ENCODE measurements around the gene RAD1. TPM values are rescaled to one million over a fixed set of nuclear protein-coding genes. Genes with fewer than 3 reads are reported as not detected.
A peak's percentile ranks its signal among the peaks of the same experiment; 100 is the strongest.

RAD1 gene
- total RNA-seq, 1 experiment from 2014 or later, result 34.4 TPM

DNA sequence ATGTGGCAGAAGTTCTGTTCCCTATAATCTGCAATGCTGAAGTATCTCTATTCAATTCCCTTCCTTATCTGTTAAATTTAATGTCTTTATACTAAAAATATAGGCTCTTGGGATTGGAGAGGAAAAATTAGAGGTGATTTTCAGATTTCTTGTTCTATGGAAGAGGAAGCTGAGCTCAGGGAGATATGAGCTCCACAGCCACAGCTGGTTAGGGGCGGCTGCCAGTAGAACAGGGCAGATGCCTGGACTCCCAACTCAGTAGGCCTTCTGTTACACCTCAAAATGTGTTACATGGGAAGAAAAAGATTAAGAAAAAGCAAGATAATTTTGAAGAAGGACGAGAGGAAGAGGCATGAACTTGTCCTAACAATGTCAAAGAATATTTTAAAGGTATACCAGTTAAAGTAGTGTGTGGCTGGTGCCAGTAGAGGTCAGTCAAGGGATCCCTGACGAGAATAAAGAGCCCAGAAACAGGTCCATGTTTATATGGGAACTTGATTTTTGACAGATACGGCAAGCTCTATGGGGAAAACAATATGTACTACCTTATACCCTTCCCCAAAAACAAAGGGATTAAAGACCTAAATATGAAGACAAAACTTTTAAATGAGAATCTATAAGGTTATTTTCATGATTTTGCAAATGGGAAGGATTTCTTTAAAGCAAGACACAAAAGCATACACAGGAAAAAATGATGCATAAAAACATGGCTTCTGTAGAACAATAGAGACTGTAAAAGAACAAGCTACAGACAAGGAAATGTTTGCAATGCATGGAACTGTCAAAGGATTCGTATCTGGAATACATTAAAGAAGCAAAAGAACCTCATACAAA is 42.8 kb upstream of the RAD1 start:
- peaks cover 29% of the 10 kb centered on the region for H3K36me3 Mint-ChIP-seq (ENCODE audit: insufficient read depth, unreplicated experiment)
- intact Hi-C loops (cut with micrococcal nuclease; ENCODE audit: unreplicated experiment), result loop anchor here (1.0 kb wide), 1 partner anchor 45 kb away; no protein-coding TSS in a partner anchor
- POLR2A ChIA-PET, result no interaction called here
- peak in 1 of 2 experiments; percentile 45 for DNase-seq
- TF ChIP-seq, protein P1, sequence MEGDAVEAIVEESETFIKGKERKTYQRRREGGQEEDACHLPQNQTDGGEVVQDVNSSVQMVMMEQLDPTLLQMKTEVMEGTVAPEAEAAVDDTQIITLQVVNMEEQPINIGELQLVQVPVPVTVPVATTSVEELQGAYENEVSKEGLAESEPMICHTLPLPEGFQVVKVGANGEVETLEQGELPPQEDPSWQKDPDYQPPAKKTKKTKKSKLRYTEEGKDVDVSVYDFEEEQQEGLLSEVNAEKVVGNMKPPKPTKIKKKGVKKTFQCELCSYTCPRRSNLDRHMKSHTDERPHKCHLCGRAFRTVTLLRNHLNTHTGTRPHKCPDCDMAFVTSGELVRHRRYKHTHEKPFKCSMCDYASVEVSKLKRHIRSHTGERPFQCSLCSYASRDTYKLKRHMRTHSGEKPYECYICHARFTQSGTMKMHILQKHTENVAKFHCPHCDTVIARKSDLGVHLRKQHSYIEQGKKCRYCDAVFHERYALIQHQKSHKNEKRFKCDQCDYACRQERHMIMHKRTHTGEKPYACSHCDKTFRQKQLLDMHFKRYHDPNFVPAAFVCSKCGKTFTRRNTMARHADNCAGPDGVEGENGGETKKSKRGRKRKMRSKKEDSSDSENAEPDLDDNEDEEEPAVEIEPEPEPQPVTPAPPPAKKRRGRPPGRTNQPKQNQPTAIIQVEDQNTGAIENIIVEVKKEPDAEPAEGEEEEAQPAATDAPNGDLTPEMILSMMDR (IDR thresholded peaks at IDR 0.05; ENCODE audit: insufficient read depth in 1 of 2, low read depth in 1 of 2, low read length in 1 of 2, severe bottlenecking in 1 of 2, unreplicated experiment in 1 of 2), result peak; percentile 66 to 77
- H3K4me1 ChIP-seq, result 0 out of 2 replicates have a peak, but pooled peaks cover 2% of the 10 kb centered on the region
- H3K27me3 ChIP-seq (replicated peaks; ENCODE audit: control insufficient read depth, insufficient read depth, low read length), result no peaks in the 10 kb centered on the region
- H3K4me3 Mint-ChIP-seq (ENCODE audit: unreplicated experiment), result no peak overlapping the region
- no TSS peak for BruUV-seq (replicated peaks)
- no peaks in the 10 kb centered on the region for H3K9me3 Mint-ChIP-seq (ENCODE audit: unreplicated experiment)
- H3K27me3 Mint-ChIP-seq (ENCODE audit: insufficient read depth, unreplicated experiment), result no peaks in the 10 kb centered on the region
- no peaks in the 10 kb centered on the region for H3K4me1 Mint-ChIP-seq (ENCODE audit: low read depth, unreplicated experiment)
- H3K36me3 ChIP-seq (ENCODE audit: control insufficient read depth, insufficient read depth, low read length), result no peaks in the 10 kb centered on the region
- H3K4me3 ChIP-seq (ENCODE audit: low read depth, low read length), result no peak overlapping the region
- H3K27ac Mint-ChIP-seq (ENCODE audit: unreplicated experiment), result no peak overlapping the region
- no peaks in the 10 kb centered on the region for H3K9me3 ChIP-seq
- CTCF ChIA-PET, result interaction anchor here (0.5 to 3.0 kb wide), 4 partner anchors 45 to 1023 kb away, joined by 3 to 38 read pairs (median 6); no protein-coding TSS in a partner anchor

DNA sequence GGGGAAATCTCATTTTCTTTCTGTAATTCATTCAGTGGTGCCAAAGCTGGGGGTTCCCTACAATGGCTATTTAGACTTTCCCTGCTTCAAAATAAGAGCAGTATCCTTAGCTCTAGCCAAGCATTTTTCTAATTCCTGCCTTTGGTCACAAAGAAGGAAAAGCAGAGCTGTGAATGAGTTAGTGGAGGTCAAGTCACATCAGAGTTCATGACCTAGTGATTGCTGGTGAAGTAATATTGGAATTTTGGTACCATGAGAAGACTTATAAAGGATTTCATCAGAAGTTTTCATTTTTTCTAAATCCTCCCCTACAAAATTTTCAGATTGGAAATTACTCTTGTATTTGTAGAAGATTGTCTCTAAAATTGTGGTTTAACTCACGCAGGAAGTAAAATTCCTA is 42.0 kb upstream of the RAD1 start:
- DNase-seq, result no peak
- ChIA-PET POLR2A (no interaction called here), CTCF (interaction anchor here (0.6 to 3.0 kb wide), 2 partner anchors 46 to 57 kb away, joined by 3 to 38 read pairs; no protein-coding TSS in a partner anchor)
- Histone ChIP-seq H3K9me3 (no peaks in the 10 kb centered on the region), H3K4me1 (no peaks in the 10 kb centered on the region), H3K4me3 (ENCODE audit: low read depth, low read length) (no peak overlapping the region), H3K36me3 (ENCODE audit: control insufficient read depth, insufficient read depth, low read length) (no peaks in the 10 kb centered on the region), H3K27me3 (replicated peaks; ENCODE audit: control insufficient read depth, insufficient read depth, low read length) (no peaks in the 10 kb centered on the region)
- BruUV-seq (replicated peaks), result no TSS peak
- TF ChIP-seq, protein P1 (IDR thresholded peaks at IDR 0.05; ENCODE audit: insufficient read depth in 1 of 2, low read depth in 1 of 2, low read length in 1 of 2, severe bottlenecking in 1 of 2, unreplicated experiment in 1 of 2), result no peak
- H3K4me1 Mint-ChIP-seq (ENCODE audit: low read depth, unreplicated experiment), result no peaks in the 10 kb centered on the region
- H3K36me3 Mint-ChIP-seq (ENCODE audit: insufficient read depth, unreplicated experiment), result peaks cover 31% of the 10 kb centered on the region
- H3K27ac Mint-ChIP-seq (ENCODE audit: unreplicated experiment), result no peak overlapping the region
- no peaks in the 10 kb centered on the region for H3K9me3 Mint-ChIP-seq (ENCODE audit: unreplicated experiment)
- no peaks in the 10 kb centered on the region for H3K27me3 Mint-ChIP-seq (ENCODE audit: insufficient read depth, unreplicated experiment)
- intact Hi-C loops (cut with micrococcal nuclease; ENCODE audit: unreplicated experiment), result no loop called here
- H3K4me3 Mint-ChIP-seq (ENCODE audit: unreplicated experiment), result no peak overlapping the region

DNA sequence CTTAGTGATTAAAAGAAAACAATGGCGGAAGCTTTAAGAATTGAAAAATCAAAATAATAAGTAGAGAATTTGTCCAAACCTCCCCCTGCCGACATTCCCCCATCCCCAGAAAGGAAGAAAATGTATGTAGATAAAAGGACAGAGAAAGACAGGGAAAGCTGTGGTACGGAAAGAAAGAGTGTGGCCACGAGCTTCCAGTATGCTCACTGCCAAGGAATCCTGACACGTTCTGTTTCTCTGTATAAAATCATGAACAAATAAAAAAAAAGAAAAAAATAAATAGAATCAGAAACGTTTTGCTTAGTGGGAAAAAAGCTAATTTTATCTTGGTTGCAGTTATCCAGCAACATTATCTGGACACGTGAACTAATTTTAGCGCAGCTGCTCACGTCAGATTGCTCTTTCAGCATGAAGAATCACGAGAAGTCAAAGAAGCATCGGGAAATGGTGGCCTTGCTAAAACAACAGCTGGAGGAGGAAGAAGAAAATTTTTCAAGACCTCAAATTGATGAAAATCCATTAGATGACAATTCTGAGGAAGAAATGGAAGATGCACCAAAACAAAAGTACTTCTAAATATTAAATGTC is 29.2 kb upstream of the RAD1 start:
- H3K4me1 Mint-ChIP-seq (ENCODE audit: low read depth, unreplicated experiment), result no peaks in the 10 kb centered on the region
- no TSS peak for BruUV-seq (replicated peaks)
- ChIA-PET POLR2A (no interaction called here), CTCF (interaction anchor here (0.6 kb wide), 1 partner anchor 59 kb away, joined by 4 read pairs; no protein-coding TSS in a partner anchor)
- no peaks in the 10 kb centered on the region for H3K27me3 ChIP-seq (replicated peaks; ENCODE audit: control insufficient read depth, insufficient read depth, low read length)
- H3K9me3 ChIP-seq, result no peaks in the 10 kb centered on the region
- no peaks in the 10 kb centered on the region for H3K9me3 Mint-ChIP-seq (ENCODE audit: unreplicated experiment)
- intact Hi-C loops (cut with micrococcal nuclease; ENCODE audit: unreplicated experiment), result no loop called here
- H3K36me3 Mint-ChIP-seq (ENCODE audit: insufficient read depth, unreplicated experiment), result peaks cover 71% of the 10 kb centered on the region
- TF ChIP-seq, protein P1 (IDR thresholded peaks at IDR 0.05; ENCODE audit: insufficient read depth in 1 of 2, low read depth in 1 of 2, low read length in 1 of 2, severe bottlenecking in 1 of 2, unreplicated experiment in 1 of 2), result no peak
- DNase-seq, result no peak
- H3K4me3 Mint-ChIP-seq (ENCODE audit: unreplicated experiment), result no peak overlapping the region
- no peaks in the 10 kb centered on the region for H3K27me3 Mint-ChIP-seq (ENCODE audit: insufficient read depth, unreplicated experiment)
- peaks cover 4% of the 10 kb centered on the region; the same call in 1 of the 2 replicates for H3K36me3 ChIP-seq (ENCODE audit: control insufficient read depth, insufficient read depth, low read length)
- H3K4me3 ChIP-seq (ENCODE audit: low read depth, low read length), result no peak overlapping the region
- no peak overlapping the region for H3K27ac Mint-ChIP-seq (ENCODE audit: unreplicated experiment)
- no peaks in the 10 kb centered on the region for H3K4me1 ChIP-seq

Data from Caco-2 (cell line).